Astrocyte of the cerebellum (primary cell): ENCODE data around the gene MC1R.
A peak's percentile ranks its signal among the peaks of the same experiment; 100 is the strongest.
"Not testable (repeated sequence)": the region's sequence is repeated elsewhere in the genome, so short reads cannot be mapped to it uniquely, and the experiment has no call there.

Experiments
- DNase-seq: peaks from one replicate; pipeline ENCODE4 v3.0.0-alpha.2; 2011; ENCODE audit warnings: low read depth
- H3K4me3 ChIP-seq: 2 replicates; pipeline ENCODE4 v1.5.1; 2011; ENCODE audit warnings: mild to moderate bottlenecking, low read depth, low read length, moderate library complexity
- in situ Hi-C: cut with HindIII; loops from 2 replicates; pipeline ENCODE4 v1.10.0; 2017; ENCODE audit warnings: low sequenced_read_pairs
- TF ChIP-seq, protein P1 (sequence below): IDR thresholded peaks from 2 replicates; pipeline ENCODE4 v1.5.1; 2012; ENCODE audit warnings: low read length, low read depth, moderate library complexity, mild to moderate bottlenecking; ENCODE audit errors: missing control alignments

The MC1R gene

DNA sequence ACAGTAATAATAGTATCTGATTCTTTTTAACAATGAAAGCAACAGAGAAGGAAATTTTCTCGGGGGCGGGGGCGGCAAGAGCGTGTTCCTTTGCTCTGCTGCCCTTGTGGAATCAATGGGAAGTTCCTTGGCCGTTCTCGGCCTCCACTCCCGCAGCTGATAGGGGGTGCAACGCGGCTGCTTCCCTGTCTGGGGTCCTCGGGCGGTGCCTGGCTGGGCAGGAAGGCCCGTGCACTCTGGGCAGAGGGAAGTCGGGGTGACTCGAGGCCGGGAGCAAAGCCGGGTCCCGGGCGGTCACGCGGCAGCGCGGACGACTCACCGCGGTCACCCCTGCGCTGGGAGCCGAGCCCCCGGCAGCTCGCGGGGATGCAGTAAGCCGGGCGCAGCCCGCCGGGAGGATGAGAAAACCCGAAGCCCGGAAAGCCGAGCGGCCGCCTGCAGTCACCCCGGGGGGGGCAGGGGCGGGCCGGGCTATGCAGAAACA, 7.0 kb downstream of the MC1R start:
- in situ Hi-C loops = no loop called here
- TF ChIP-seq, protein P1, sequence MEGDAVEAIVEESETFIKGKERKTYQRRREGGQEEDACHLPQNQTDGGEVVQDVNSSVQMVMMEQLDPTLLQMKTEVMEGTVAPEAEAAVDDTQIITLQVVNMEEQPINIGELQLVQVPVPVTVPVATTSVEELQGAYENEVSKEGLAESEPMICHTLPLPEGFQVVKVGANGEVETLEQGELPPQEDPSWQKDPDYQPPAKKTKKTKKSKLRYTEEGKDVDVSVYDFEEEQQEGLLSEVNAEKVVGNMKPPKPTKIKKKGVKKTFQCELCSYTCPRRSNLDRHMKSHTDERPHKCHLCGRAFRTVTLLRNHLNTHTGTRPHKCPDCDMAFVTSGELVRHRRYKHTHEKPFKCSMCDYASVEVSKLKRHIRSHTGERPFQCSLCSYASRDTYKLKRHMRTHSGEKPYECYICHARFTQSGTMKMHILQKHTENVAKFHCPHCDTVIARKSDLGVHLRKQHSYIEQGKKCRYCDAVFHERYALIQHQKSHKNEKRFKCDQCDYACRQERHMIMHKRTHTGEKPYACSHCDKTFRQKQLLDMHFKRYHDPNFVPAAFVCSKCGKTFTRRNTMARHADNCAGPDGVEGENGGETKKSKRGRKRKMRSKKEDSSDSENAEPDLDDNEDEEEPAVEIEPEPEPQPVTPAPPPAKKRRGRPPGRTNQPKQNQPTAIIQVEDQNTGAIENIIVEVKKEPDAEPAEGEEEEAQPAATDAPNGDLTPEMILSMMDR = peak; percentile 4
- H3K4me3 ChIP-seq = peak overlapping the region; percentile 87
- no peak for DNase-seq

DNA sequence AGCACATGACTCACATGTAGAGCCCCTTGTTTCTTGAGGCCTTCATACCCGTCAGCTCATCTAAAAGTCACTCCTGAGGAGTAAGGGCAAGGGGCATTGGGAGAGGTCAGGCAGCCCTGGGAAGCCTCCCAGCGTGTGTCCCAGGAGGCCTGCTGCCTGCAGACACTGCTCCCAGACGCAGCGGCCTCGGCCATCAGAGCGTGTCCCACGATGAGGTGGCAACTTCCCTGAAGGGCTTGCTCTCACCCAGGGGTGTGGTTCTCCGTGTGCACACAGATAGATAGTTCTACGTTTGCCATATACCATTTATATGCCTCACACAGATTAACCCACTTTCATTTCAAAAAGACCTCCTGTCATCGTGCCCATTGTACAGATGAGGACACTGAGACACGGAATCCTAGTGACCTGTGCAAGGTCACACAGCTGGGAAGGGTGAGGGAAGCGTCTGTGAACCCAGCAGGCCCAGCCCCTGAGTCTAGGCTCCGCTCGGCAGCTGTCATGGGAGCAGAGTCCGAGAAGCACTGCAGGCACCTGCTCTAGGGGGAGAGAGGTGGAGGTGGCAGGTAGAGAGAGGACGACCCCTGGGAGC, 12.7 kb downstream of the MC1R start:
- TF ChIP-seq, protein P1 = no peak
- DNase-seq = no peak
- H3K4me3 ChIP-seq = no peak overlapping the region
- in situ Hi-C loops = no loop called here

DNA sequence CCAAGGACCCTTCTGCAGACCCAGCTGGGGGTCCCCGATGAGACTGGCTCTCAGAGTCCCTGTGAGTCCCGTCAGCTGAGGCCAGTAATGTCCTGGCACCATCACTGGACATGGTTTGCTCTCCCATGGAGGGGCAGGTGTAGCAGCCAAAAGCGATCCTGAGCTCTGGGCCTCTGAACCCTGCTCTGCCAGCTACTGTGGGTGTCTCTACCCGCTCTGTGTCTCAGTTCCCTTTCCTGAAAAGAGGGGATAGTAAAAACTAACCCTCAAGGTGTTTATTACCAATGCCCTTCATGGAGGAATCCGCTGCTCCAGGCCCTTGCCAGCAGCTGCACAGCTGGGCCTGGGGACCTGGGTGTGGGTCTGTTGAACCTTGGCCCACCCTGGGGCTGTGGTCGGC, 13.3 kb downstream of the MC1R start:
- no peak overlapping the region for H3K4me3 ChIP-seq
- in situ Hi-C loops = no loop called here
- TF ChIP-seq, protein P1 = no peak
- DNase-seq = no peak

GRCh38 chr16:89934019-89934418, 15.4 kb downstream of the MC1R start:
- in situ Hi-C loops, H3K4me3 ChIP-seq, DNase-seq: not testable (repeated sequence)

DNA sequence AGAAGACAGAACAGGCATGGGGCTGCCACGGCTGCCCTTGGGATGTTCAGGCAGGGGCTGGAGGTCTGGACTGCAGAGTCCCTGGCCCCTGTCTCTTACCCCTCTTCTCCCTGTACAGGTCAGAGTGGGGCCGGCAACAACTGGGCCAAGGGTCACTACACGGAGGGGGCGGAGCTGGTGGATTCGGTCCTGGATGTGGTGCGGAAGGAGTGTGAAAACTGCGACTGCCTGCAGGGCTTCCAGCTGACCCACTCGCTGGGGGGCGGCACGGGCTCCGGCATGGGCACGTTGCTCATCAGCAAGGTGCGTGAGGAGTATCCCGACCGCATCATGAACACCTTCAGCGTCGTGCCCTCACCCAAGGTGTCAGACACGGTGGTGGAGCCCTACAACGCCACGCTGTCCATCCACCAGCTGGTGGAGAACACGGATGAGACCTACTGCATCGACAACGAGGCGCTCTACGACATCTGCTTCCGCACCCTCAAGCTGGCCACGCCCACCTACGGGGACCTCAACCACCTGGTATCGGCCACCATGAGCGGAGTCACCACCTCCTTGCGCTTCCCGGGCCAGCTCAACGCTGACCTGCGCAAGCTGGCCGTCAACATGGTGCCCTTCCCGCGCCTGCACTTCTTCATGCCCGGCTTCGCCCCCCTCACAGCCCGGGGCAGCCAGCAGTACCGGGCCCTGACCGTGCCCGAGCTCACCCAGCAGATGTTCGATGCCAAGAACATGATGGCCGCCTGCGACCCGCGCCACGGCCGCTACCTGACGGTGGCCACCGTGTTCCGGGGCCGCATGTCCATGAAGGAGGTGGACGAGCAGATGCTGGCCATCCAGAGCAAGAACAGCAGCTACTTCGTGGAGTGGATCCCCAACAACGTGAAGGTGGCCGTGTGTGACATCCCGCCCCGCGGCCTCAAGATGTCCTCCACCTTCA, 16.2 kb downstream of the MC1R start:
- in situ Hi-C loops = no loop called here
- no peak for DNase-seq
- TF ChIP-seq, protein P1 = no peak
- no peak overlapping the region for H3K4me3 ChIP-seq

DNA sequence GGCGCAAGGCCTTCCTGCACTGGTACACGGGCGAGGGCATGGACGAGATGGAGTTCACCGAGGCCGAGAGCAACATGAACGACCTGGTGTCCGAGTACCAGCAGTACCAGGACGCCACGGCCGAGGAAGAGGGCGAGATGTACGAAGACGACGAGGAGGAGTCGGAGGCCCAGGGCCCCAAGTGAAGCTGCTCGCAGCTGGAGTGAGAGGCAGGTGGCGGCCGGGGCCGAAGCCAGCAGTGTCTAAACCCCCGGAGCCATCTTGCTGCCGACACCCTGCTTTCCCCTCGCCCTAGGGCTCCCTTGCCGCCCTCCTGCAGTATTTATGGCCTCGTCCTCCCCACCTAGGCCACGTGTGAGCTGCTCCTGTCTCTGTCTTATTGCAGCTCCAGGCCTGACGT, 17.0 kb downstream of the MC1R start:
- DNase-seq, H3K4me3 ChIP-seq, in situ Hi-C loops: not testable (repeated sequence)

DNA sequence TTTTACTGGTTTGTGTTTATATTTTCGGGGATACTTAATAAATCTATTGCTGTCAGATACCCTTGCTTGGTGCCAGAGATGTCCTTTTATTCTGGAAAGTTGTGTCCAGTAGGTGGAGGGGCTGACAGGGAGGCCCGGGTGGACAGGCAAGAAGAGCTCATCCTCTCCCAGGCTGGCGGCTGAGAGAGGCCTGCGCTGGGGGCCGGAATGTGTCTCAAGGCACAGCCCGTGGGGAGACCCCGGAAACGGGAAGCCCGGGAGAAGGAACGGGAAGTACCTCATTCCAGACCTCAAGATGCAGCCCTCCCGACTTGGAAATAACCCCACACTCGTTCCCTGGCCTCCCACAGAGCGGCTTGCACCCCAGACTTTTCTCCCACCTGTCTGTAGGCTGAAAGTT, 17.4 kb downstream of the MC1R start:
- in situ Hi-C loops = no loop called here
- DNase-seq = no peak
- H3K4me3 ChIP-seq = no peak overlapping the region
- TF ChIP-seq, protein P1 = no peak
